Measurements from ENCODE around the gene IL6R. TPM values are rescaled to one million over a fixed set of nuclear protein-coding genes. Genes with fewer than 3 reads are reported as not detected.

Gene IL6R
- total RNA-seq, 1 donor from 2014 or later: 6.7 TPM

DNA sequence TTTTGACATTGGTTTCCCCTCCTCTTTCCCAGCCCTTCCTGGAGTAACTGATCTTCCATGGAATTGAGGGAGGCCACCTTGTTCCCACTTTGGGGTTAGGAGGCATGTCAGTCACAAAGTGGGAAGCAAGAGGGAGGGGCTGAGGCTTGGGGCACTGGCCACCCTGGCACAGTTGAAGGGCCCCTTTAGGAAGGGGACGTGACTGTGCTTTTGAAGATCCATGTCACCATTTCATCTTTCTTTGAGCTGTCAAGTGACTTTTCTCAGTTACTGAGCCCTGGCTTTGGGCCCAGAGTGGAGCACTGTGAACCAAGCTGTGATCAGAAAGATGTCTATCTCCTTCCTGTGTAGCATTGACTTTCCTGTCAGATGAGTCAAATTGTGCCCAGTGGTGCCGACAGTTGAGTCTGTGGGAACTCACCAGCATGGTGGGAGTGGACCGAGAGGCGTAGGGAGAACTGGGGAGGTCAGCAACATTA, 58.4 kb downstream of the IL6R start:
- peaks cover 0 to 2% of the 10 kb centered on the region in 2 donors for H3K4me1 ChIP-seq
- no peak for DNase-seq (ENCODE audit: low spot score in 2 of 2)
- H3K36me3 ChIP-seq: peaks cover 7 to 17% of the 10 kb centered on the region in 2 donors
- H3K4me3 ChIP-seq: no peak overlapping the region
- TF ChIP-seq CTCF (IDR thresholded peaks at IDR 0.05): no peak
- H3K9me3 ChIP-seq: no peaks in the 10 kb centered on the region
- H3K27me3 ChIP-seq: no peaks in the 10 kb centered on the region
- H3K27ac ChIP-seq: peak overlapping the region; percentile 22 to 27
- intact Hi-C loops (cut with DNase I): no loop called here

GRCh38 chr1:154465621-154466195, 60.6 kb downstream of the IL6R start:
- H3K9me3 ChIP-seq: no peaks in the 10 kb centered on the region
- H3K36me3 ChIP-seq: peaks cover 7 to 16% of the 10 kb centered on the region in 2 donors
- H3K27ac ChIP-seq: no peak overlapping the region
- DNase-seq (ENCODE audit: low spot score in 2 of 2): no peak
- no peak overlapping the region for H3K4me3 ChIP-seq
- peaks cover 0 to 2% of the 10 kb centered on the region in 2 donors for H3K4me1 ChIP-seq
- no peaks in the 10 kb centered on the region for H3K27me3 ChIP-seq
- intact Hi-C loops (cut with DNase I): no loop called here
- TF ChIP-seq CTCF (IDR thresholded peaks at IDR 0.05): no peak

DNA sequence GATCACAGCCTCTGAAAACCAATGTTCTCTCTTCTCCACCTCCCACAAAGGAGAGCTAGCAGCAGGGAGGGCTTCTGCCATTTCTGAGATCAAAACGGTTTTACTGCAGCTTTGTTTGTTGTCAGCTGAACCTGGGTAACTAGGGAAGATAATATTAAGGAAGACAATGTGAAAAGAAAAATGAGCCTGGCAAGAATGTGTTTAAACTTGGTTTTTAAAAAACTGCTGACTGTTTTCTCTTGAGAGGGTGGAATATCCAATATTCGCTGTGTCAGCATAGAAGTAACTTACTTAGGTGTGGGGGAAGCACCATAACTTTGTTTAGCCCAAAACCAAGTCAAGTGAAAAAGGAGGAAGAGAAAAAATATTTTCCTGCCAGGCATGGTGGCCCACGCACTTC, 61.1 kb downstream of the IL6R start:
- DNase-seq (ENCODE audit: low spot score in 2 of 2): no peak
- no peak for TF ChIP-seq CTCF (IDR thresholded peaks at IDR 0.05)
- no peak overlapping the region for H3K4me3 ChIP-seq
- H3K9me3 ChIP-seq: no peaks in the 10 kb centered on the region
- no peak overlapping the region for H3K27ac ChIP-seq
- no peaks in the 10 kb centered on the region for H3K27me3 ChIP-seq
- H3K4me1 ChIP-seq: peaks cover 0 to 2% of the 10 kb centered on the region in 2 donors
- peaks cover 7 to 16% of the 10 kb centered on the region in 2 donors for H3K36me3 ChIP-seq
- intact Hi-C loops (cut with DNase I): no loop called here

GRCh38 chr1:154466921-154467417, 61.8 kb downstream of the IL6R start:
- no peak for TF ChIP-seq CTCF (IDR thresholded peaks at IDR 0.05)
- H3K4me1 ChIP-seq: peaks cover 0 to 2% of the 10 kb centered on the region in 2 donors
- H3K27me3 ChIP-seq: no peaks in the 10 kb centered on the region
- H3K27ac ChIP-seq: no peak overlapping the region
- intact Hi-C loops (cut with DNase I): no loop called here
- peaks cover 7 to 16% of the 10 kb centered on the region in 2 donors for H3K36me3 ChIP-seq
- H3K9me3 ChIP-seq: no peaks in the 10 kb centered on the region
- DNase-seq (ENCODE audit: low spot score in 2 of 2): no peak
- H3K4me3 ChIP-seq: no peak overlapping the region

GRCh38 chr1:154467434-154468102, 62.4 kb downstream of the IL6R start:
- Histone ChIP-seq H3K27me3 (no peaks in the 10 kb centered on the region), H3K4me3 (no peak overlapping the region), H3K4me1 (peaks cover 0 to 2% of the 10 kb centered on the region in 2 donors), H3K36me3 (peaks cover 7 to 16% of the 10 kb centered on the region in 2 donors), H3K27ac (no peak overlapping the region), H3K9me3 (no peaks in the 10 kb centered on the region)
- intact Hi-C loops (cut with DNase I): no loop called here
- DNase-seq (ENCODE audit: low spot score in 2 of 2): no peak
- no peak for TF ChIP-seq CTCF (IDR thresholded peaks at IDR 0.05)
